HL-60 (cell line): Measurements from ENCODE around the gene ABHD4.

Source experiments
- DNase-seq, 2 experiments: peaks; one replicate each; pipeline ENCODE4 v3.0.0-alpha.2; 2010 to 2020; ENCODE audit warnings: low read depth in 1 of 2, low spot score in 1 of 2
- H3K27ac ChIP-seq: fragments of 250-450 bp; sonication (Bioruptor Pico); replicated peaks from 2 replicates; pipeline ENCODE4 v1.5.1; 2020; ENCODE audit warnings: mild to moderate bottlenecking, moderate library complexity
- H3K27me3 ChIP-seq: fragments of 250-450 bp; sonication (Bioruptor Pico); 2 replicates; pipeline ENCODE4 v1.5.1; 2021; ENCODE audit warnings: mild to moderate bottlenecking, moderate library complexity; ENCODE audit not compliant: insufficient read depth, poor library complexity, severe bottlenecking
- H3K4me3 ChIP-seq: replicated peaks from 2 replicates; pipeline ENCODE4 v1.5.1; 2011; ENCODE audit warnings: mild to moderate bottlenecking, control low read depth, low read length; ENCODE audit not compliant: insufficient read depth
- GABPA ChIP-seq: IDR thresholded peaks from 2 replicates; pipeline ENCODE4 v1.6.1; 2012; ENCODE audit warnings: low read depth
- POLR2AphosphoS5 ChIP-seq: IDR thresholded peaks from 2 replicates; pipeline ENCODE4 v1.6.1; 2012; ENCODE audit warnings: low read depth
- REST ChIP-seq: IDR thresholded peaks from 2 replicates; pipeline ENCODE4 v1.6.1; 2012; ENCODE audit warnings: low read depth; ENCODE audit not compliant: insufficient replicate concordance
- SPI1 ChIP-seq: IDR thresholded peaks from 2 replicates; pipeline ENCODE4 v1.6.1; 2012; ENCODE audit warnings: low read depth, mild to moderate bottlenecking, borderline replicate concordance
- TF ChIP-seq, protein P1 (sequence below): IDR thresholded peaks from one replicate; pipeline ENCODE4 v1.5.1; 2011; ENCODE audit warnings: low read length, control low read depth, inconsistent platforms; ENCODE audit not compliant: insufficient read depth

The ABHD4 gene

GRCh38 chr14:22622255-22622654 is 24.2 kb downstream of the ABHD4 start:
- Histone ChIP-seq H3K27ac (no peak overlapping the region), H3K27me3 (no peaks in the 10 kb centered on the region)

DNA sequence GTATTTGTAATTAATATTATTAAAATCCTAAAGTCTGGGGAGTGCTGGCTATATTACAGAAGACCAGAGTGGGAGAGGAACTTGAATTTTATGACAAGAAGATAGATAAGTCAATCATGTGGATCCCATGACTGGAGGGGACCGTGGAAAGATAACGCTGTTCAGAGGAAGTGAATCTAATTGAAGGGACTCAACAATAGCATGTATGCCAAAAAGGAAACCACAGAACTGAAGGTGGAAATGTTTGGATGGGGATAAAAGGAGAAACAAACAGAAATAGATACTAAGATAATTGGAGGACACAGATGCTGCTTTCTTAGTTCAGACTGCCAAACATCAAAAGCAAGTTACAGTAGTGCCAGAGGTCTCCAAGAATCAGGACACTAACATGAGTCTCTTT is 24.9 kb downstream of the ABHD4 start:
- no peak overlapping the region for H3K27ac ChIP-seq
- no peak overlapping the region for H3K4me3 ChIP-seq
- TF ChIP-seq GABPA = no peak
- no peak for TF ChIP-seq REST
- no peak for TF ChIP-seq SPI1
- no peak for TF ChIP-seq POLR2AphosphoS5
- TF ChIP-seq, protein P1, sequence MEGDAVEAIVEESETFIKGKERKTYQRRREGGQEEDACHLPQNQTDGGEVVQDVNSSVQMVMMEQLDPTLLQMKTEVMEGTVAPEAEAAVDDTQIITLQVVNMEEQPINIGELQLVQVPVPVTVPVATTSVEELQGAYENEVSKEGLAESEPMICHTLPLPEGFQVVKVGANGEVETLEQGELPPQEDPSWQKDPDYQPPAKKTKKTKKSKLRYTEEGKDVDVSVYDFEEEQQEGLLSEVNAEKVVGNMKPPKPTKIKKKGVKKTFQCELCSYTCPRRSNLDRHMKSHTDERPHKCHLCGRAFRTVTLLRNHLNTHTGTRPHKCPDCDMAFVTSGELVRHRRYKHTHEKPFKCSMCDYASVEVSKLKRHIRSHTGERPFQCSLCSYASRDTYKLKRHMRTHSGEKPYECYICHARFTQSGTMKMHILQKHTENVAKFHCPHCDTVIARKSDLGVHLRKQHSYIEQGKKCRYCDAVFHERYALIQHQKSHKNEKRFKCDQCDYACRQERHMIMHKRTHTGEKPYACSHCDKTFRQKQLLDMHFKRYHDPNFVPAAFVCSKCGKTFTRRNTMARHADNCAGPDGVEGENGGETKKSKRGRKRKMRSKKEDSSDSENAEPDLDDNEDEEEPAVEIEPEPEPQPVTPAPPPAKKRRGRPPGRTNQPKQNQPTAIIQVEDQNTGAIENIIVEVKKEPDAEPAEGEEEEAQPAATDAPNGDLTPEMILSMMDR = no peak
- H3K27me3 ChIP-seq = no peaks in the 10 kb centered on the region
- DNase-seq = no peak

More at GRCh38 chr14:22622255-22622654, 24.2 kb downstream of the ABHD4 start:
- TF ChIP-seq SPI1 = no peak
- TF ChIP-seq GABPA = no peak
- TF ChIP-seq, protein P1 = no peak
- TF ChIP-seq REST = no peak
- no peak for TF ChIP-seq POLR2AphosphoS5
- no peak for DNase-seq
- no peak overlapping the region for H3K4me3 ChIP-seq

DNA sequence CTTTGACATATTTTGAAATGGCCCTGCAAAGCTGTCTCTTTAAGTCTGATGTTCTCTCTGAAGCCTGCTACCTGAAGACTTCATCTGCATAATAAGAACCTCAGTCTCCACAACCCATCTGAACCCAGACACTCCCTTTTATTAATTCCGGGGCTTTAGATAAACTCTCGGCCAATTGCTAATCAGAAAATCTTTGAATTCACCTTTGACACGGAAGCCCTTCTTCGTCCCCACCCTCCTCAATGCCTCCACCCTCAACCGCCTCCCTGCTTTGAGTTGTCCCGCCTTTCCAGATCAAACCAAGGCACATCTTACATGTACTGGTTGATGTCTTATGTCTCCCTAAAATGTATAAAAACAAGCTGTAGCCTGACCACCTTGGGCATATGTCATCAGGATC is 28.5 kb downstream of the ABHD4 start:
- Histone ChIP-seq H3K4me3 (no peak overlapping the region), H3K27ac (no peak overlapping the region), H3K27me3 (no peaks in the 10 kb centered on the region)
- DNase-seq = no peak
- TF ChIP-seq GABPA (no peak), REST (no peak), POLR2AphosphoS5 (no peak), SPI1 (no peak)
- TF ChIP-seq, protein P1 = no peak
